Endothelial cell of umbilical vein (primary cell): Measurements from ENCODE around the gene OPN1SW. TPM values are rescaled to one million over a fixed set of nuclear protein-coding genes. Genes with fewer than 3 reads are reported as not detected.

Experiments
- BruUV-seq: library from RNA; stranded (reverse); fragments of 400-500 nt; replicated peaks from 2 replicates; lab custom pipeline; 2021; lab: Mats Ljungman, UMichigan
- CTCF ChIA-PET: fragments of 300-600, 350-600 bp; sonication (Branson Sonifier 250); formaldehyde crosslinking; loops from one replicate; lab custom pipeline; 2021; ENCODE audit warnings: antibody characterized with exemption, inconsistent platforms; lab: Charles Lee
- POLR2A ChIA-PET: fragments of 300-600, 350-600 bp; sonication (Branson Sonifier 250); formaldehyde crosslinking; loops from one replicate; lab custom pipeline; 2021; ENCODE audit warnings: antibody characterized with exemption, inconsistent platforms; lab: Charles Lee
- DNase-seq: peaks from one replicate; pipeline ENCODE4 v3.0.0-alpha.2; 2011; ENCODE audit warnings: low read depth, low spot score
- FAIRE-seq: peaks from 2 replicates; lab custom pipeline; 2011; peaks lifted over from hg19 to GRCh38; lab: Jason Lieb, UNC
- H2AFZ ChIP-seq: 2 replicates; pipeline ENCODE4 v1.6.0; 2012; ENCODE audit warnings: low read depth, low read length, control low read depth, inconsistent platforms
- H3K27ac ChIP-seq: 2 replicates; pipeline ENCODE4 v1.5.1; 2011; ENCODE audit warnings: low read depth, mild to moderate bottlenecking, control low read depth, low read length, moderate library complexity; ENCODE audit not compliant: insufficient read depth
- H3K27me3 ChIP-seq, 2 experiments: 2 replicates each; pipeline versions ENCODE4 v1.6.0 to v1.6.1; 2011; ENCODE audit warnings: low read length in 2 of 2, mixed read lengths in 1 of 2; ENCODE audit not compliant: control insufficient read depth in 2 of 2, insufficient read depth in 2 of 2
- H3K36me3 ChIP-seq, 2 experiments: 2 replicates in 1 of 2; 3 replicates in 1 of 2; pipeline ENCODE4 v1.5.1; 2011; ENCODE audit warnings: low read length in 2 of 2, mild to moderate bottlenecking in 1 of 2, moderate library complexity in 1 of 2; ENCODE audit not compliant: control insufficient read depth in 2 of 2, insufficient read depth in 2 of 2; ENCODE audit errors: extremely low read depth in 1 of 2
- H3K4me1 ChIP-seq: 3 replicates; pipeline ENCODE4 v1.5.1; 2011; ENCODE audit warnings: mild to moderate bottlenecking, low read length; ENCODE audit not compliant: control insufficient read depth, insufficient read depth; ENCODE audit errors: extremely low read depth
- H3K4me2 ChIP-seq: 2 replicates; pipeline ENCODE4 v1.6.1; 2011; ENCODE audit warnings: low read length, control low read depth, mixed read lengths; ENCODE audit not compliant: insufficient read depth
- H3K4me3 ChIP-seq, 3 experiments: fragments of 200-600 bp in 1 of 3; sonication (generic), shearing (Covaris generic) in 1 of 3; replicated peaks in 1 of 3; 2 replicates each; pipeline ENCODE4 v1.5.1; 2011 to 2016; ENCODE audit warnings: control low read depth in 3 of 3, low read length in 3 of 3, mild to moderate bottlenecking in 2 of 3, inconsistent platforms in 1 of 3, low read depth in 1 of 3, moderate library complexity in 1 of 3; ENCODE audit not compliant: insufficient read depth in 1 of 3
- H3K79me2 ChIP-seq: 2 replicates; pipeline ENCODE4 v1.6.0; 2012; ENCODE audit warnings: low read length, inconsistent platforms; ENCODE audit not compliant: control insufficient read depth, insufficient read depth
- H3K9ac ChIP-seq: replicated peaks from 2 replicates; pipeline ENCODE3; 2011; ENCODE audit warnings: low read length, control low read depth; ENCODE audit not compliant: insufficient read depth; ENCODE audit errors: extremely low read depth
- H3K9me1 ChIP-seq: replicated peaks from 3 replicates; pipeline ENCODE4 v1.6.0; 2011; ENCODE audit warnings: mild to moderate bottlenecking, low read length; ENCODE audit not compliant: control insufficient read depth, insufficient read depth; ENCODE audit errors: extremely low read depth
- H3K9me3 ChIP-seq: replicated peaks from 2 replicates; pipeline ENCODE4 v1.5.1; 2012; ENCODE audit warnings: low read length, inconsistent platforms; ENCODE audit not compliant: control insufficient read depth, insufficient read depth
- H4K20me1 ChIP-seq: replicated peaks from 2 replicates; pipeline ENCODE3; 2011; ENCODE audit warnings: mild to moderate bottlenecking, low read length; ENCODE audit not compliant: control insufficient read depth, insufficient read depth; ENCODE audit errors: extremely low read depth
- FOS ChIP-seq: IDR thresholded peaks from 2 replicates; pipeline ENCODE4 v1.6.1; 2011; ENCODE audit warnings: mild to moderate bottlenecking, low read length, moderate library complexity, borderline replicate concordance; ENCODE audit not compliant: insufficient read depth
- JUN ChIP-seq: IDR thresholded peaks from 2 replicates; pipeline ENCODE4 v1.6.1; 2011; ENCODE audit warnings: borderline replicate concordance, low read depth; ENCODE audit not compliant: insufficient read length, insufficient read depth
- MYC ChIP-seq: IDR thresholded peaks from one replicate; pipeline ENCODE4 v1.6.1; 2011; ENCODE audit warnings: mild to moderate bottlenecking, low read depth, low read length
- POLR2A ChIP-seq: IDR thresholded peaks from 2 replicates; pipeline ENCODE4 v1.6.1; 2012; ENCODE audit warnings: low read depth, mild to moderate bottlenecking, control low read depth, low read length
- dilution Hi-C: fragments of 300-500 bp; cut with MboI; formaldehyde crosslinking; loops from one replicate; pipeline ENCODE4 v1.15.0; 2019; ENCODE audit warnings: low sequenced_read_pairs; ENCODE audit not compliant: extremely low pct_ligation_motif_present
- intact Hi-C: fragments of 100-400 bp; cut with micrococcal nuclease; formaldehyde crosslinking; loops from one replicate; pipeline ENCODE4 v1.10.0; 2022
- polyA plus RNA-seq, 4 experiments: library from polyadenylated mRNA; depleted of rRNA in 3 of 4; stranded (reverse) in 3 of 4; unstranded in 1 of 4; fragments of >200 nt; gene quantifications; 2 replicates each; pipeline versions ENCODE4 v1.2.1 to v1.2.3, GENCODE V29; 2011 to 2012; ENCODE audit warnings: missing spikeins in 1 of 4
- total RNA-seq: library from RNA; stranded (reverse); gene quantifications from 2 replicates; pipeline ENCODE4 v1.2.3, GENCODE V29; 2021

OPN1SW gene
- total and polyA plus RNA-seq, 2 donors (not counting 3 experiments of a cell fraction or from before 2014, with no cell fraction given) = not detected

- Histone ChIP-seq H3K9me3 (peaks cover 3% of the 10 kb centered on the region), H4K20me1 (no peaks in the 10 kb centered on the region), H3K4me1 (no peaks in the 10 kb centered on the region), H3K27me3 (peaks cover 2 to 6% of the 10 kb centered on the region in 2 experiments), H3K9me1 (no peaks in the 10 kb centered on the region), H3K4me2 (no peak overlapping the region), H3K36me3 (peaks cover 0 to 4% of the 10 kb centered on the region in 2 experiments), H3K4me3 (no peak overlapping the region), H3K27ac (no peak overlapping the region), H3K79me2 (no peaks in the 10 kb centered on the region), H2AFZ (no peak overlapping the region), H3K9ac (no peak overlapping the region)
- intact Hi-C loops (no loop called here), dilution Hi-C loops (no loop called here)
- no peak for TF ChIP-seq POLR2A
- FAIRE-seq = no peak
- POLR2A ChIA-PET = no interaction called here
- no peak for DNase-seq
- BruUV-seq = no TSS peak
- CTCF ChIA-PET = interaction anchor here (1.4 kb wide), 1 partner anchor 63 kb away, joined by 3 read pairs; no protein-coding TSS in a partner anchor
Observed at GRCh38 chr7:128778946-128779345, 3.4 kb upstream of the OPN1SW start.

DNA sequence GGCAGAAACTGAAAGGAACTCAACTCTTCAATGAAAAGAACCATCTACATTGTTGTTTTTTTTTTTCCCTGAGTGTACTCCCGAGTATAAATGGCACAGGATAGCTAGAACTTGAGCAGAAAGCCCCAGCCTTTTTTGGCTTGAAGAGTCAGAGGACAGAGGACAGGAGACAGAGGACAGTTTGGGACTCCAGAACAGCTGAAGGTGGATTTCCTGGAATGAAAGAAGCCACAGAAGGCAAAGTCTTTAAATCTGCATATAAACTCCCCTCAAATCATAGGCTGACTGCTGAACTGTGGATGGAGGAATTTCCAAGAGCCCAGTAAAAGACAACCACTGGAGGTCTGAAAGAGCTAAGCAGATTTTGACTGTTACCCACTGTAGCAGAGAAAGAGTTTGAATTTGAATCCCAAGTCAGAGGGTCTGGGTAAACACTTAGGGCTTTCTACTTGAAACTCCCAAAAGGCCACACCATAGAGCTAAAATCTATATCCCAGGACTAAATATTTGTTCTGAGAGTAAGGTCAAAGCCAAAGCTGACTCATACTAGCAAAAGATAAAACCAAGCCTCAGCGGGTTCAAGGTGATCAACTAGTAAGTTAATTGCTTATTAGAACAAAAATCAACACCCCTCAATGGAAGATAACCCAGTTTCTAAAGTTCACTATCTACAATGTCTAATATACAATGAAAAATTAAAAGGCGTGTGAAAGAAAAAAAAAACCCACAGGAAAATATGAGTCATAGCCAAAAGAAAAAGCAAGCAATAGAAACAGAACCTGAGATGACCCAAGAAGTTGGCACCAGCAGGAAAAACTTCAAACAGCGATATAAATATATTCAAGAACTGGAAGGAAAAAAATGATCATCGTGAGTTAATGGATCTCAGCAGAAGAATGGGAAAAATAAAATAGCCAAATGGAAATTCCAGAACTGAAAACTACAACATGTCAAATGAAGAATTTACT lies 1.8 kb upstream of the OPN1SW start:
- H3K79me2 ChIP-seq = no peaks in the 10 kb centered on the region
- ChIA-PET CTCF (interaction anchor here (1.5 kb wide), 1 partner anchor 11 kb away, joined by 4 read pairs; no protein-coding TSS in a partner anchor), POLR2A (no interaction called here)
- H3K36me3 ChIP-seq = peaks cover 3 to 10% of the 10 kb centered on the region in 2 experiments
- no peak overlapping the region for H3K27ac ChIP-seq
- TF ChIP-seq POLR2A (no peak), MYC (no peak), FOS (peak; percentile 67), JUN (peak; percentile 63)
- FAIRE-seq (no peak), DNase-seq (peak; percentile 58)
- no TSS peak for BruUV-seq
- intact Hi-C loops = no loop called here
- H3K4me3 ChIP-seq = no peak overlapping the region
- dilution Hi-C loops = no loop called here
- H3K27me3 ChIP-seq = peaks cover 0 to 3% of the 10 kb centered on the region in 2 experiments
- no peaks in the 10 kb centered on the region for H4K20me1 ChIP-seq
- H3K4me1 ChIP-seq = no peaks in the 10 kb centered on the region
- no peak overlapping the region for H3K9ac ChIP-seq
- no peaks in the 10 kb centered on the region for H3K9me1 ChIP-seq
- no peak overlapping the region for H2AFZ ChIP-seq
- no peak overlapping the region for H3K4me2 ChIP-seq
- peaks cover 3% of the 10 kb centered on the region for H3K9me3 ChIP-seq
